DOHH2 (cell line): ENCODE results near the gene SLC2A13.

Experiments used
- H3F3A ChIP-seq: fragments of 200-600 bp; sonication (generic), shearing (Covaris generic); 2 replicates; pipeline ENCODE4 v1.6.0; 2016; ENCODE audit warnings: antibody characterized with exemption, mild to moderate bottlenecking; ENCODE audit not compliant: control insufficient read depth, insufficient read depth
- H3K27ac ChIP-seq: fragments of 200-600 bp; sonication (generic); 2 replicates; pipeline ENCODE4 v1.5.1; 2014; ENCODE audit warnings: low read depth, mild to moderate bottlenecking, low read length, moderate library complexity
- H3K27me3 ChIP-seq: fragments of 200-600 bp; sonication (generic); 2 replicates; pipeline ENCODE4 v1.6.1; 2014; ENCODE audit warnings: mild to moderate bottlenecking, low read length, mixed read lengths; ENCODE audit not compliant: control insufficient read depth
- H3K36me3 ChIP-seq: fragments of 200-600 bp; sonication (generic); 2 replicates; pipeline ENCODE4 v1.6.1; 2014; ENCODE audit warnings: mild to moderate bottlenecking, low read length, moderate library complexity, mixed read lengths; ENCODE audit not compliant: control insufficient read depth
- H3K4me1 ChIP-seq: fragments of 200-600 bp; sonication (generic); 2 replicates; pipeline ENCODE4 v1.6.1; 2014; ENCODE audit warnings: mild to moderate bottlenecking, low read length, mixed read lengths; ENCODE audit not compliant: control insufficient read depth
- H3K4me2 ChIP-seq: fragments of 200-600 bp; sonication (generic); 2 replicates; pipeline ENCODE4 v1.6.0; 2014; ENCODE audit warnings: mild to moderate bottlenecking, low read length, moderate library complexity
- H3K4me3 ChIP-seq: fragments of 200-600 bp; sonication (generic); 2 replicates; pipeline ENCODE4 v1.5.1; 2014; ENCODE audit warnings: mild to moderate bottlenecking, low read length, mixed read lengths
- H3K79me2 ChIP-seq: fragments of 200-600 bp; sonication (generic); 2 replicates; pipeline ENCODE4 v1.6.1; 2014; ENCODE audit warnings: mild to moderate bottlenecking, low read length, mixed read lengths; ENCODE audit not compliant: control insufficient read depth
- H3K9me2 ChIP-seq: fragments of 200-600 bp; sonication (generic); replicated peaks from 2 replicates; pipeline ENCODE4 v1.6.1; 2014; ENCODE audit warnings: mild to moderate bottlenecking, low read length, mixed read lengths; ENCODE audit not compliant: control insufficient read depth
- H3K9me3 ChIP-seq: fragments of 200-600 bp; sonication (generic); 2 replicates; pipeline ENCODE4 v1.6.1; 2014; ENCODE audit warnings: antibody characterized with exemption, low read length, mixed read lengths; ENCODE audit not compliant: control insufficient read depth, insufficient read depth
- H4K20me1 ChIP-seq: fragments of 200-600 bp; sonication (generic); 2 replicates; pipeline ENCODE4 v1.6.0; 2014; ENCODE audit warnings: low read depth, mild to moderate bottlenecking, antibody characterized with exemption, low read length, moderate library complexity; ENCODE audit not compliant: control insufficient read depth, insufficient read depth
- EZH2phosphoT487 ChIP-seq: fragments of 200-600 bp; sonication (generic); IDR thresholded peaks from 2 replicates; pipeline ENCODE4 v1.6.1; 2017; ENCODE audit warnings: borderline replicate concordance, mild to moderate bottlenecking, antibody characterized with exemption, low read length, moderate library complexity, mixed read lengths
- TF ChIP-seq, protein P1 (sequence below): fragments of 200-600 bp; sonication (generic); IDR thresholded peaks from one replicate; pipeline ENCODE4 v1.5.1; 2014; ENCODE audit warnings: antibody characterized with exemption, mild to moderate bottlenecking, low read depth, low read length; ENCODE audit not compliant: poor library complexity, severe bottlenecking

The SLC2A13 gene

DNA sequence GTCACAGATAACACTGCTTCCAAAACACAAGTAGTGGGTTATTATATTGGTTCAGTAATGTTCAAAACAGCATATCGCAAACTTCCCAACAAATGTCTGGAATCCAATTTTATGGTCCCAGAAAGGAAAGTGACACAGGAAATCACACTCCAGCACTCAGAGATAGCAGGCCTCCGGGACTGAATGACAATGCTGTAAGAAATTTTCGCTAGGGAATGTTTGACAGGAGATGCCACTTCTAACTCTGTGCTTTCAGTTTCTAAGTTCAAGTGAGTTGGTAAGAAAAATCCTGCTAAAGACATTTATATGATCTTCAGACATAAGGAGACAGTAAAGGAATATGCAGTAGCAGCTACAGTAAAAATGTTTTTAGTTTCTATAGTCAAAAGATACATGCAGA lies 93.2 kb downstream of the SLC2A13 start:
- Histone ChIP-seq H3K4me3 (no peak overlapping the region), H3K9me3 (no peaks in the 10 kb centered on the region), H3K27me3 (no peaks in the 10 kb centered on the region), H3K79me2 (no peaks in the 10 kb centered on the region), H3K36me3 (no peaks in the 10 kb centered on the region), H3F3A (no peaks in the 10 kb centered on the region), H4K20me1 (no peaks in the 10 kb centered on the region), H3K4me2 (no peak overlapping the region), H3K27ac (no peak overlapping the region), H3K4me1 (peaks cover 5% of the 10 kb centered on the region), H3K9me2 (no peaks in the 10 kb centered on the region)
- TF ChIP-seq EZH2phosphoT487: no peak
- TF ChIP-seq, protein P1, sequence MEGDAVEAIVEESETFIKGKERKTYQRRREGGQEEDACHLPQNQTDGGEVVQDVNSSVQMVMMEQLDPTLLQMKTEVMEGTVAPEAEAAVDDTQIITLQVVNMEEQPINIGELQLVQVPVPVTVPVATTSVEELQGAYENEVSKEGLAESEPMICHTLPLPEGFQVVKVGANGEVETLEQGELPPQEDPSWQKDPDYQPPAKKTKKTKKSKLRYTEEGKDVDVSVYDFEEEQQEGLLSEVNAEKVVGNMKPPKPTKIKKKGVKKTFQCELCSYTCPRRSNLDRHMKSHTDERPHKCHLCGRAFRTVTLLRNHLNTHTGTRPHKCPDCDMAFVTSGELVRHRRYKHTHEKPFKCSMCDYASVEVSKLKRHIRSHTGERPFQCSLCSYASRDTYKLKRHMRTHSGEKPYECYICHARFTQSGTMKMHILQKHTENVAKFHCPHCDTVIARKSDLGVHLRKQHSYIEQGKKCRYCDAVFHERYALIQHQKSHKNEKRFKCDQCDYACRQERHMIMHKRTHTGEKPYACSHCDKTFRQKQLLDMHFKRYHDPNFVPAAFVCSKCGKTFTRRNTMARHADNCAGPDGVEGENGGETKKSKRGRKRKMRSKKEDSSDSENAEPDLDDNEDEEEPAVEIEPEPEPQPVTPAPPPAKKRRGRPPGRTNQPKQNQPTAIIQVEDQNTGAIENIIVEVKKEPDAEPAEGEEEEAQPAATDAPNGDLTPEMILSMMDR: no peak

DNA sequence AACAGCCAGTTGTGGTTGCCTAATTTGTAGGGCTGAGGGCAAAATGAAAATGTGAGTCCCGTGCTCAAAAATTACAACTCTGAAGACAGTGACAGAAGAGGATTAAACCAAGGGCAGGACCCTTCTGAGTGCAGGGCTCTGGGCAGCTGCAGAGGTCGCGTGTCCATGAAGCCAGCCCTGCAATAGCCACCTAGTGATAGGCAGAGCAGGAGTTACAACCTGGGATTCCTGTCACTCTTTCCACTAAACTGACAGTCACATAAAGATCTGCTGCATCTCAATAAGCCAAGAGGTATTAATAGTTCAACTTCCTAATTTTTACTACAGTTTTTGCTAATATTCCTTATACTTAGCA lies 94.1 kb downstream of the SLC2A13 start:
- H3K36me3 ChIP-seq: no peaks in the 10 kb centered on the region
- H3K79me2 ChIP-seq: no peaks in the 10 kb centered on the region
- H3K4me1 ChIP-seq: peaks cover 5% of the 10 kb centered on the region
- no peaks in the 10 kb centered on the region for H3K9me3 ChIP-seq
- no peak overlapping the region for H3K27ac ChIP-seq
- no peak for TF ChIP-seq EZH2phosphoT487
- TF ChIP-seq, protein P1: no peak
- H3K4me2 ChIP-seq: peak overlapping the region; percentile 39
- peak overlapping the region; percentile 30; the same call in 1 of the 2 replicates for H3K4me3 ChIP-seq
- H3K9me2 ChIP-seq: no peaks in the 10 kb centered on the region
- no peaks in the 10 kb centered on the region for H4K20me1 ChIP-seq
- H3F3A ChIP-seq: no peaks in the 10 kb centered on the region
- no peaks in the 10 kb centered on the region for H3K27me3 ChIP-seq

DNA sequence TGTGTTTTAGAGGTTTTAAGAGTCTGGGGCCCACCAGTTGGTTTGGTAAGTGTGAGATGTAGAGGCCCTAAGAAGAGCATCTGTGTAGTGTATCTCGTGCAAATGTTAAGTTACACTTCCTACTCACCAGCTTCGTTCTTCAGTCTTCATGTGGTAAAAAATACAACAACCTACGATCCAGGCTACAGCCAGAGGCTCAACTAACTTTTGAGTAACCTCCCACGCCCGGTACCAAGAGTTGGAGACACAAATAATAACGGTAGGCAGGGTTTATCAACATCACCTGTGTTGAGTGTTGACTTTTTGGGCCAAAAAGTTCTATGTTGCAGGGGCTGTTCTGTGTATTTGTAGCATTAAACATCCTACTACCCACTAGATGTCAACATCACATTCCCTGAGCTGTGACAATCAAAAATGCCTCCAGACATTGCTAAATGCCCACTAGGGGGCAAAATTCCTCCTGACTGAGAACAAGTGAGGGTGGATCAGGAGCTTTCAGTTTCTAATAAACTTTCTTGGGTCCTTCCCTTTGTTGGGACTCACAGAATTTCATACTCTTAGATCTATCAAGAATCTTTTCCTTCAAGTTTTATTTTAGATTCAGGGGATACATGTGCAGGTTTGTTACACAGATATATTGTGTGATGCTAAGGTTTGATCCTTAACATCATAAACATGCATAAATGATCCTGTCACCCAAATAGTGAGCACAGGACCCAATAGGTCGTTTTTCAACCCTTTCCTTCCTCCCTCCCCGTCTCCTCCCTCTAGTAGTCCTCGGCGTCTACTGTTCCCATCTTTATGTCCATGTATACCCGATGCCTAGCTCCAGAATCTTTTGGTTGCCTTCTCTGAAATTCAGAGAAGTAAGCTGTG lies 94.7 kb downstream of the SLC2A13 start:
- no peaks in the 10 kb centered on the region for H3K27me3 ChIP-seq
- H3K27ac ChIP-seq: no peak overlapping the region
- no peaks in the 10 kb centered on the region for H3K79me2 ChIP-seq
- H3K4me1 ChIP-seq: peaks cover 5% of the 10 kb centered on the region
- no peaks in the 10 kb centered on the region for H3K9me3 ChIP-seq
- H3K4me2 ChIP-seq: peak overlapping the region; percentile 39
- no peaks in the 10 kb centered on the region for H3F3A ChIP-seq
- H4K20me1 ChIP-seq: no peaks in the 10 kb centered on the region
- H3K4me3 ChIP-seq: peak overlapping the region; percentile 30; the same call in 1 of the 2 replicates
- H3K36me3 ChIP-seq: no peaks in the 10 kb centered on the region
- TF ChIP-seq, protein P1: peak; percentile 93
- no peak for TF ChIP-seq EZH2phosphoT487
- H3K9me2 ChIP-seq: no peaks in the 10 kb centered on the region
